ENCODE results near the gene TACR2. TPM values are rescaled to one million over a fixed set of nuclear protein-coding genes. Genes with fewer than 3 reads are reported as not detected.
A peak's percentile ranks its signal among the peaks of the same experiment; 100 is the strongest.

The TACR2 gene
- total RNA-seq, 2 experiments from 2014 or later: not detected

DNA sequence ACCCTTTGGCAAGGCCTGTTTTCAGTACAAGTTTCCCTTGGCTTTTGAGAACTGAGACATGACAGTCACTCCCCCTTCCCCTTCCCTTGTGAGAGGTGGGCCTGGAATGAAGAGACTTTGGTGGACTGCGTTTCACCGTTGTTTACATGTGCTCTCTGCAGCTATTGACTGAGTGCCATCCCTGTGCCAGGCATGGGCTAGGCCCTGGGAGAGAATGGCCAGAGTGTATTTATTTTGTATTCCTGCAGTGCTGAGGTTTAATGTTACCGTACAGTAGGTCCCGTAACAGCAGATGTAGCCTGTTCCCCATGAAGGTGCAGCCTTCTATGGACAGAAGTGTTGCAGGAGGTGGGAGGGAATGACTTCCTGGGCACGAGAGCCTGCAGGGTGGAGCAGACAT lies 50.0 kb downstream of the TACR2 start:
- ATAC-seq (ENCODE audit: poor library complexity): no peak
- no peaks in the 10 kb centered on the region for H3K27me3 Mint-ChIP-seq
- H3K9me3 Mint-ChIP-seq: no peaks in the 10 kb centered on the region
- POLR2A ChIA-PET: no interaction called here
- Histone ChIP-seq H3K4me1 (ENCODE audit: insufficient read depth, low read length) (peaks cover 19% of the 10 kb centered on the region), H3K4me3 (ENCODE audit: low read length) (no peak overlapping the region), H3K27me3 (ENCODE audit: control insufficient read depth in 1 of 2, insufficient read depth in 2 of 2, low read length in 2 of 2) (no peaks in the 10 kb centered on the region), H3K27ac (ENCODE audit: low read depth in 1 of 2, low read length in 2 of 2) (no peak overlapping the region), H3K36me3 (ENCODE audit: insufficient read depth, low read length) (peaks cover 79% of the 10 kb centered on the region), H3K9me3 (ENCODE audit: control insufficient read depth in 1 of 2, insufficient read depth in 1 of 2, low read length in 2 of 2) (no peaks in the 10 kb centered on the region)
- H3K27ac Mint-ChIP-seq: peak overlapping the region; percentile 53
- intact Hi-C loops (cut with DNase I, micrococcal nuclease): loop anchor here in 1 of 2 experiments (10.0 kb wide), 1 partner anchor 132 kb away; no protein-coding TSS in a partner anchor
- H3K36me3 Mint-ChIP-seq (ENCODE audit: low read depth): peaks cover 92% of the 10 kb centered on the region
- TF ChIP-seq, protein P1, sequence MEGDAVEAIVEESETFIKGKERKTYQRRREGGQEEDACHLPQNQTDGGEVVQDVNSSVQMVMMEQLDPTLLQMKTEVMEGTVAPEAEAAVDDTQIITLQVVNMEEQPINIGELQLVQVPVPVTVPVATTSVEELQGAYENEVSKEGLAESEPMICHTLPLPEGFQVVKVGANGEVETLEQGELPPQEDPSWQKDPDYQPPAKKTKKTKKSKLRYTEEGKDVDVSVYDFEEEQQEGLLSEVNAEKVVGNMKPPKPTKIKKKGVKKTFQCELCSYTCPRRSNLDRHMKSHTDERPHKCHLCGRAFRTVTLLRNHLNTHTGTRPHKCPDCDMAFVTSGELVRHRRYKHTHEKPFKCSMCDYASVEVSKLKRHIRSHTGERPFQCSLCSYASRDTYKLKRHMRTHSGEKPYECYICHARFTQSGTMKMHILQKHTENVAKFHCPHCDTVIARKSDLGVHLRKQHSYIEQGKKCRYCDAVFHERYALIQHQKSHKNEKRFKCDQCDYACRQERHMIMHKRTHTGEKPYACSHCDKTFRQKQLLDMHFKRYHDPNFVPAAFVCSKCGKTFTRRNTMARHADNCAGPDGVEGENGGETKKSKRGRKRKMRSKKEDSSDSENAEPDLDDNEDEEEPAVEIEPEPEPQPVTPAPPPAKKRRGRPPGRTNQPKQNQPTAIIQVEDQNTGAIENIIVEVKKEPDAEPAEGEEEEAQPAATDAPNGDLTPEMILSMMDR (IDR thresholded peaks at IDR 0.05): no peak
- no peak for DNase-seq
- no peak overlapping the region for H3K4me3 Mint-ChIP-seq
- CTCF ChIA-PET: no interaction called here
- H3K4me1 Mint-ChIP-seq (ENCODE audit: low read depth): peaks cover 44% of the 10 kb centered on the region

DNA sequence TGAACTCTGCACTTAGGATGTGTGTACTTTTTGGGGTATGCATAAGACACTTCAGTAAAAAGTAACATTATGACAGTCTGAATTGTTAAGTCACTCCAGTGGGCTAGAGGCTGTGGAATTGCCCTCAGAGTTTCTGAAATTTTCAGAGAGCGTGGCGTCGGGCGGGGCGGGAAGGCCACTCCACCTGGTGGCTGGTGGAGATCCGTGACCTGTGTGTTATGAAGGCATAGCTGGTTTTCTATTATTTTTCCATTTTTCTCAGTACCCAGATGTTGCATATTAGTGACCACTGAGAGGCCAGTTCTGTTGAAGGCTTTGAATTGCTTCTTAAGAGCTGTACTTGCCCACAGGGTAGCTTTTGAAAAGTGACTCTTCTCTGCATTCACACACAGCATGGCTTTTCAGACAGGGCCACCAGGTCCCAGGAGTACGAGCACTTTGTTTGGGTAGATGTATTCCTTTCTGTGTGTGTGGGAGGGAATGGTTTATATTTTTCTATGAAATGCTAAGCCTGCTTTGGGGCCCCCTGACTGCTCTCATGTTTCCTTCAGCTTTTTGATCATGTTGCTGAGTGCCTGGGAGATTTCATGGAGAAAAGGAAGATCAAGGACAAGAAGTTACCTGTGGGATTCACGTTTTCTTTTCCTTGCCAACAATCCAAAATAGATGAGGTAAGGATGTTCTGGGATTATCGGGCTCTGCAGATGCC lies 52.3 kb downstream of the TACR2 start:
- no peaks in the 10 kb centered on the region for H3K27me3 Mint-ChIP-seq
- intact Hi-C loops (cut with DNase I, micrococcal nuclease): loop anchor here in 1 of 2 experiments (10.0 kb wide), 1 partner anchor 130 kb away; no protein-coding TSS in a partner anchor
- H3K36me3 Mint-ChIP-seq (ENCODE audit: low read depth): peaks cover 89% of the 10 kb centered on the region
- ATAC-seq (ENCODE audit: poor library complexity) (no peak), DNase-seq (peak in 1 of 14 experiments; percentile 34)
- peak overlapping the region; percentile 23 for H3K4me3 Mint-ChIP-seq
- no peak overlapping the region for H3K4me3 ChIP-seq (ENCODE audit: low read length)
- no peaks in the 10 kb centered on the region for H3K9me3 ChIP-seq (ENCODE audit: control insufficient read depth in 1 of 2, insufficient read depth in 1 of 2, low read length in 2 of 2)
- no peaks in the 10 kb centered on the region for H3K9me3 Mint-ChIP-seq
- TF ChIP-seq, protein P1 (IDR thresholded peaks at IDR 0.05): no peak
- CTCF ChIA-PET: interaction anchor here (0.6 to 1.9 kb wide), 5 partner anchors 11 to 132 kb away, joined by 3 to 4 read pairs (median 3); no protein-coding TSS in a partner anchor
- H3K4me1 Mint-ChIP-seq (ENCODE audit: low read depth): peaks cover 59% of the 10 kb centered on the region
- H3K36me3 ChIP-seq (ENCODE audit: insufficient read depth, low read length): peaks cover 76% of the 10 kb centered on the region
- POLR2A ChIA-PET: interaction anchor here (0.7 to 4.1 kb wide), 5 partner anchors 15 to 132 kb away, joined by 3 to 18 read pairs (median 6); no protein-coding TSS in a partner anchor
- peaks cover 42% of the 10 kb centered on the region for H3K4me1 ChIP-seq (ENCODE audit: insufficient read depth, low read length)
- H3K27me3 ChIP-seq (ENCODE audit: control insufficient read depth in 1 of 2, insufficient read depth in 2 of 2, low read length in 2 of 2): no peaks in the 10 kb centered on the region
- H3K27ac Mint-ChIP-seq: peak overlapping the region; percentile 94
- no peak overlapping the region for H3K27ac ChIP-seq (ENCODE audit: low read depth in 1 of 2, low read length in 2 of 2)

DNA sequence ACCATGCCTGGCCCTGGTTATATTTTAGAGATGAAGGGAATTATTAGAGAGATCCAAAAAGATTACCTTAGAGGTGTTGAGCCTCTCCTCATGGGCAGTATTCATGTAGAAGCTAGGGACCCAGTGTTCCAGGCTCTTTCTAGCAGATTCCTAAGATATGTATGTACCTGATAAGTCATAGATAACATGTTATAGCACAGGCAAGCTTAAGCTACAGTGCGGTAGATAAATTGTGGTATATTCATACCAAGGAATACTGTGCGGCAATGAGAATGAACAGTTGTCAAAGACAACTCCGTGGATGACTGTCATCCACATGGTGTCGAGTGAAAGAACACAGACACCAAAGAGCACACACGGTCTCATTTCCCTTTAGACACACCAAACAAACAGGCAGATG lies 53.1 kb downstream of the TACR2 start:
- H3K4me3 Mint-ChIP-seq: peak overlapping the region; percentile 23
- H3K36me3 Mint-ChIP-seq (ENCODE audit: low read depth): peaks cover 82% of the 10 kb centered on the region
- H3K9me3 Mint-ChIP-seq: no peaks in the 10 kb centered on the region
- intact Hi-C loops (cut with DNase I, micrococcal nuclease): loop anchor here in 1 of 2 experiments (10.0 kb wide), 1 partner anchor 129 kb away; no protein-coding TSS in a partner anchor
- ChIA-PET POLR2A (interaction anchor here (1.3 to 4.1 kb wide), 5 partner anchors 15 to 46 kb away, joined by 4 to 20 read pairs (median 10); no protein-coding TSS in a partner anchor), CTCF (interaction anchor here (0.6 to 1.9 kb wide), 3 partner anchors 10 to 36 kb away, joined by 3 to 4 read pairs (median 3); no protein-coding TSS in a partner anchor)
- H3K27ac Mint-ChIP-seq: peak overlapping the region; percentile 94
- H3K27me3 Mint-ChIP-seq: no peaks in the 10 kb centered on the region
- ATAC-seq (ENCODE audit: poor library complexity) (no peak), DNase-seq (no peak)
- no peaks in the 10 kb centered on the region for H3K27me3 ChIP-seq (ENCODE audit: control insufficient read depth in 1 of 2, insufficient read depth in 2 of 2, low read length in 2 of 2)
- peak overlapping the region in 1 of 2 donors; percentile 26 for H3K27ac ChIP-seq (ENCODE audit: low read depth in 1 of 2, low read length in 2 of 2)
- TF ChIP-seq, protein P1 (IDR thresholded peaks at IDR 0.05): no peak
- peaks cover 49% of the 10 kb centered on the region for H3K4me1 ChIP-seq (ENCODE audit: insufficient read depth, low read length)
- peaks cover 69% of the 10 kb centered on the region for H3K36me3 ChIP-seq (ENCODE audit: insufficient read depth, low read length)
- no peaks in the 10 kb centered on the region for H3K9me3 ChIP-seq (ENCODE audit: control insufficient read depth in 1 of 2, insufficient read depth in 1 of 2, low read length in 2 of 2)
- H3K4me1 Mint-ChIP-seq (ENCODE audit: low read depth): peaks cover 61% of the 10 kb centered on the region
- H3K4me3 ChIP-seq (ENCODE audit: low read length): no peak overlapping the region
